Muscle of leg (tissue), 11 donors: Measurements from ENCODE around the gene ACSF2. TPM values are rescaled to one million over a fixed set of nuclear protein-coding genes. Genes with fewer than 3 reads are reported as not detected.

Experiments
- DNase-seq: peaks from one replicate; pipeline ENCODE4 v3.0.0; 2013
- H3K27ac ChIP-seq: one replicate; pipeline ENCODE4 v1.5.1; 2013; ENCODE audit warnings: mild to moderate bottlenecking, low read length, control low read depth
- H3K27me3 ChIP-seq: one replicate; pipeline ENCODE4 v1.6.1; 2013; ENCODE audit warnings: low read length; ENCODE audit not compliant: control insufficient read depth, insufficient read depth
- H3K36me3 ChIP-seq: one replicate; pipeline ENCODE4 v1.6.1; 2013; ENCODE audit warnings: low read length; ENCODE audit not compliant: control insufficient read depth, insufficient read depth
- H3K4me1 ChIP-seq: one replicate; pipeline ENCODE4 v1.6.1; 2013; ENCODE audit warnings: low read length; ENCODE audit not compliant: control insufficient read depth, insufficient read depth
- H3K4me3 ChIP-seq: one replicate; pipeline ENCODE4 v1.5.1; 2013; ENCODE audit warnings: low read length, control low read depth
- H3K9me3 ChIP-seq: replicated peaks from 2 replicates; pipeline ENCODE4 v1.6.1; 2013; ENCODE audit warnings: low read depth, low read length; ENCODE audit not compliant: control insufficient read depth
- WGBS: methylation state at CpG from one replicate; pipeline ENCODE4 v1.1.5; 2013; ENCODE audit warnings: missing lambda C conversion rate; ENCODE audit not compliant: insufficient coverage; 5-methylcytosine and 5-hydroxymethylcytosine counted together
- polyA plus RNA-seq, 8 donors: library from polyadenylated mRNA; unstranded; fragments of 120-200 nt; gene quantifications; one replicate each; pipeline versions ENCODE4 v1.2.1 to v1.2.3, GENCODE V29; 2013; ENCODE audit warnings: inconsistent platforms in 1 of 8, low replicate concordance in 1 of 8; ENCODE audit not compliant: insufficient read length in 8 of 8, insufficient read depth in 1 of 8
- total RNA-seq: library from RNA; stranded (reverse); fragments of 120-200 nt; gene quantifications from one replicate; pipeline ENCODE4 v1.2.4, GENCODE V29; 2013

ACSF2 gene
- total and polyA plus RNA-seq, 9 donors = 60.4 to 81.6 (median 65.8) TPM

GRCh38 chr17:50462446-50462845 lies 36.4 kb downstream of the ACSF2 start:
- Histone ChIP-seq H3K4me1 (peaks cover 8% of the 10 kb centered on the region), H3K27me3 (peaks cover 5% of the 10 kb centered on the region), H3K9me3 (no peaks in the 10 kb centered on the region), H3K27ac (no peak overlapping the region), H3K36me3 (peaks cover 3% of the 10 kb centered on the region), H3K4me3 (no peak overlapping the region)
- WGBS = 60% methylated on average over 3 of the region's 9 CpGs
- DNase-seq = no peak

GRCh38 chr17:50464121-50464520 lies 38.1 kb downstream of the ACSF2 start:
- H3K36me3 ChIP-seq = peaks cover 3% of the 10 kb centered on the region
- peaks cover 22% of the 10 kb centered on the region for H3K4me1 ChIP-seq
- no peaks in the 10 kb centered on the region for H3K9me3 ChIP-seq
- no peak overlapping the region for H3K4me3 ChIP-seq
- H3K27me3 ChIP-seq = peaks cover 20% of the 10 kb centered on the region
- WGBS = no CpG with 5 or more reads among the region's 3 CpGs
- no peak overlapping the region for H3K27ac ChIP-seq
- no peak for DNase-seq

- Histone ChIP-seq H3K4me3 (no peak overlapping the region), H3K27me3 (peaks cover 26% of the 10 kb centered on the region), H3K9me3 (no peaks in the 10 kb centered on the region), H3K4me1 (peaks cover 28% of the 10 kb centered on the region), H3K27ac (no peak overlapping the region), H3K36me3 (peaks cover 3% of the 10 kb centered on the region)
- DNase-seq = no peak
- 90% methylated on average over 2 of the region's 4 CpGs for WGBS
Measured at GRCh38 chr17:50464736-50465135, 38.7 kb downstream of the ACSF2 start.

GRCh38 chr17:50465171-50465570 lies 39.2 kb downstream of the ACSF2 start:
- no peak overlapping the region for H3K27ac ChIP-seq
- peaks cover 33% of the 10 kb centered on the region for H3K4me1 ChIP-seq
- peaks cover 3% of the 10 kb centered on the region for H3K36me3 ChIP-seq
- H3K27me3 ChIP-seq = peaks cover 31% of the 10 kb centered on the region
- 83% methylated on average over 6 of the region's 6 CpGs for WGBS
- H3K9me3 ChIP-seq = no peaks in the 10 kb centered on the region
- H3K4me3 ChIP-seq = no peak overlapping the region
- DNase-seq = no peak

- peaks cover 3% of the 10 kb centered on the region for H3K36me3 ChIP-seq
- H3K27me3 ChIP-seq = peaks cover 32% of the 10 kb centered on the region
- peaks cover 37% of the 10 kb centered on the region for H3K4me1 ChIP-seq
- WGBS = 89% methylated on average over 8 of the region's 9 CpGs
- H3K27ac ChIP-seq = no peak overlapping the region
- no peaks in the 10 kb centered on the region for H3K9me3 ChIP-seq
- no peak for DNase-seq
- no peak overlapping the region for H3K4me3 ChIP-seq
Measured at GRCh38 chr17:50465635-50466034, 39.6 kb downstream of the ACSF2 start.

- no peak for DNase-seq
- H3K4me3 ChIP-seq = no peak overlapping the region
- 89% methylated on average over 6 of the region's 9 CpGs for WGBS
Measured at GRCh38 chr17:50466371-50467113, 40.5 kb downstream of the ACSF2 start.

GRCh38 chr17:50467114-50467854 lies 41.3 kb downstream of the ACSF2 start:
- Histone ChIP-seq H3K4me1 (peaks cover 49% of the 10 kb centered on the region), H3K27ac (no peak overlapping the region), H3K36me3 (peaks cover 3% of the 10 kb centered on the region), H3K27me3 (peaks cover 32% of the 10 kb centered on the region), H3K9me3 (no peaks in the 10 kb centered on the region), H3K4me3 (no peak overlapping the region)
- DNase-seq = no peak
- WGBS = 75% methylated on average over 6 of the region's 7 CpGs

More at GRCh38 chr17:50466371-50467113, 40.5 kb downstream of the ACSF2 start:
- Histone ChIP-seq H3K27me3 (peaks cover 32% of the 10 kb centered on the region), H3K9me3 (no peaks in the 10 kb centered on the region), H3K4me1 (peaks cover 43% of the 10 kb centered on the region), H3K27ac (no peak overlapping the region), H3K36me3 (peaks cover 3% of the 10 kb centered on the region)

GRCh38 chr17:50467855-50468303 lies 41.9 kb downstream of the ACSF2 start:
- H3K27ac ChIP-seq = no peak overlapping the region
- H3K27me3 ChIP-seq = peaks cover 32% of the 10 kb centered on the region
- H3K9me3 ChIP-seq = no peaks in the 10 kb centered on the region
- DNase-seq = no peak
- H3K4me3 ChIP-seq = no peak overlapping the region
- peaks cover 49% of the 10 kb centered on the region for H3K4me1 ChIP-seq
- 67% methylated on average over 13 of the region's 13 CpGs for WGBS
- no peaks in the 10 kb centered on the region for H3K36me3 ChIP-seq

- Histone ChIP-seq H3K36me3 (no peaks in the 10 kb centered on the region), H3K27me3 (peaks cover 32% of the 10 kb centered on the region), H3K9me3 (no peaks in the 10 kb centered on the region), H3K27ac (peak within 1 kb of the TSS; percentile 35), H3K4me1 (peaks cover 51% of the 10 kb centered on the region), H3K4me3 (peak within 1 kb of the TSS; percentile 45)
- DNase-seq = peak; percentile 61
- 18% methylated on average over 70 of the region's 71 CpGs for WGBS
Measured at GRCh38 chr17:50468304-50469207, 42.5 kb downstream of the ACSF2 start, which contains the start of gene CHAD. Gene CHAD (minus strand): TSS chr17:50468880. CDS start chr17:50468813, 67 bp downstream.
